Neural progenitor cell (in vitro differentiated cells): ENCODE data around the gene WDR70. TPM values are rescaled to one million over a fixed set of nuclear protein-coding genes. Genes with fewer than 3 reads are reported as not detected.

Experiments used
- DNase-seq: peaks from one replicate; pipeline ENCODE4 v3.0.0-alpha.2; 2016; ENCODE audit warnings: low spot score
- H2AFZ ChIP-seq: fragments of 200-600 bp; sonication (generic); replicated peaks from 2 replicates; pipeline ENCODE4 v1.6.1; 2016; ENCODE audit warnings: antibody characterized with exemption
- H3F3A ChIP-seq: fragments of 200-600 bp; sonication (generic); 2 replicates; pipeline ENCODE4 v1.6.1; 2016; ENCODE audit warnings: antibody characterized with exemption, low read depth
- H3K27ac ChIP-seq: fragments of 200-600 bp; sonication (generic); 2 replicates; pipeline ENCODE4 v1.5.1; 2016; ENCODE audit warnings: mild to moderate bottlenecking
- H3K27me3 ChIP-seq: fragments of 200-600 bp; sonication (generic); 2 replicates; pipeline ENCODE4 v1.6.1; 2016; ENCODE audit warnings: mild to moderate bottlenecking, moderate library complexity
- H3K36me3 ChIP-seq: fragments of 200-600 bp; sonication (generic); 2 replicates; pipeline ENCODE4 v1.5.1; 2016
- H3K4me1 ChIP-seq: fragments of 200-600 bp; sonication (generic); 2 replicates; pipeline ENCODE4 v1.6.1; 2016; ENCODE audit warnings: mixed run types
- H3K4me2 ChIP-seq: fragments of 200-600 bp; sonication (generic); 2 replicates; pipeline ENCODE4 v1.6.1; 2016
- H3K4me3 ChIP-seq: fragments of 200-600 bp; sonication (generic); 2 replicates; pipeline ENCODE4 v1.5.1; 2016
- H3K79me2 ChIP-seq: fragments of 200-600 bp; sonication (generic); 2 replicates; pipeline ENCODE4 v1.6.1; 2016; ENCODE audit warnings: low read depth
- H3K9ac ChIP-seq: fragments of 200-600 bp; sonication (generic); 2 replicates; pipeline ENCODE4 v1.6.1; 2016
- H3K9me3 ChIP-seq: fragments of 200-600 bp; sonication (generic); 2 replicates; pipeline ENCODE4 v1.5.1; 2016; ENCODE audit warnings: low read depth
- H4K20me1 ChIP-seq: fragments of 200-600 bp; sonication (generic); 2 replicates; pipeline ENCODE4 v1.6.1; 2016; ENCODE audit warnings: low read depth
- H3K27ac Mint-ChIP-seq: 3 replicates; pipeline ENCODE4 v1.8.0; 2021; ENCODE audit warnings: mixed read lengths
- H3K27me3 Mint-ChIP-seq: 2 replicates; pipeline ENCODE4 v1.8.0; 2022; ENCODE audit warnings: low read depth, mild to moderate bottlenecking, inconsistent platforms, moderate library complexity, mixed read lengths; ENCODE audit not compliant: insufficient read depth
- H3K36me3 Mint-ChIP-seq: 3 replicates; pipeline ENCODE4 v1.8.0; 2021; ENCODE audit warnings: mixed read lengths
- H3K4me1 Mint-ChIP-seq: 3 replicates; pipeline ENCODE4 v1.8.0; 2021; ENCODE audit warnings: mixed read lengths
- H3K4me3 Mint-ChIP-seq: 3 replicates; pipeline ENCODE4 v1.8.0; 2021; ENCODE audit warnings: mild to moderate bottlenecking, moderate library complexity, mixed read lengths
- H3K9me3 Mint-ChIP-seq: 3 replicates; pipeline ENCODE4 v1.8.0; 2020; ENCODE audit warnings: mixed read lengths
- EZH2 ChIP-seq: fragments of 200-600 bp; sonication (generic); IDR thresholded peaks from 2 replicates; pipeline ENCODE4 v1.6.1; 2017; ENCODE audit warnings: antibody characterized with exemption, mild to moderate bottlenecking, moderate library complexity
- EZH2phosphoT487 ChIP-seq: fragments of 200-600 bp; sonication (generic); IDR thresholded peaks from 2 replicates; pipeline ENCODE4 v1.6.1; 2017; ENCODE audit warnings: antibody characterized with exemption
- total RNA-seq: library from RNA; depleted of rRNA; stranded (reverse); fragments of >200 nt; gene quantifications from 2 replicates; pipeline ENCODE4 v1.2.3, GENCODE V29; 2015; ENCODE audit warnings: low replicate concordance
- TF ChIP-seq, protein P1 (sequence below): fragments of 200-600 bp; sonication (generic); IDR thresholded peaks from 2 replicates; pipeline ENCODE4 v1.5.1; 2017; ENCODE audit warnings: antibody characterized with exemption, mild to moderate bottlenecking

Gene WDR70
- total RNA-seq, 1 donor from 2014 or later, result 46.2 TPM

DNA sequence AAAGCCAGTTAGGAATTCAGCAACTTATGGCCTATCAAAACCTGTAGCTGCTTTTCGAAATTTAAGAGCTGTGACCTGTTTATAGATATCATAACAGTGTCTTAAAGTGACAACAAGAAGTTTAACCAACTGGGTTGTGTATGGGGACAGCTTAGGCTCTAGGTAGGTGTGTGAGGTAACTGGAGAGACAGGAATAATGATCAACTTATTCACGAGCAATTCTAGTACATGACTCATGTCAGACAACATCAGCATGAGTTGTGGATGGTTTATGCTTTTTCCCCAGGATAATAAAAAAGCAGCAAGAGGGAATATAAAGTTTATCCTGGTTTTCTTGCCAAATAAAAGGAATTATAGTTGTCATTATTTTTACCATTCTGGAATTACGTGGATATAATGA is 372.1 kb downstream of the WDR70 start:
- H3K27me3 ChIP-seq, result no peaks in the 10 kb centered on the region
- no peaks in the 10 kb centered on the region for H3K79me2 ChIP-seq
- no peak overlapping the region for H3K4me3 ChIP-seq
- H3K27ac ChIP-seq, result no peak overlapping the region
- no peaks in the 10 kb centered on the region for H3F3A ChIP-seq
- no peak for DNase-seq
- no peak overlapping the region for H3K4me3 Mint-ChIP-seq
- H3K9me3 ChIP-seq, result no peaks in the 10 kb centered on the region
- no peak overlapping the region for H2AFZ ChIP-seq
- TF ChIP-seq, protein P1, sequence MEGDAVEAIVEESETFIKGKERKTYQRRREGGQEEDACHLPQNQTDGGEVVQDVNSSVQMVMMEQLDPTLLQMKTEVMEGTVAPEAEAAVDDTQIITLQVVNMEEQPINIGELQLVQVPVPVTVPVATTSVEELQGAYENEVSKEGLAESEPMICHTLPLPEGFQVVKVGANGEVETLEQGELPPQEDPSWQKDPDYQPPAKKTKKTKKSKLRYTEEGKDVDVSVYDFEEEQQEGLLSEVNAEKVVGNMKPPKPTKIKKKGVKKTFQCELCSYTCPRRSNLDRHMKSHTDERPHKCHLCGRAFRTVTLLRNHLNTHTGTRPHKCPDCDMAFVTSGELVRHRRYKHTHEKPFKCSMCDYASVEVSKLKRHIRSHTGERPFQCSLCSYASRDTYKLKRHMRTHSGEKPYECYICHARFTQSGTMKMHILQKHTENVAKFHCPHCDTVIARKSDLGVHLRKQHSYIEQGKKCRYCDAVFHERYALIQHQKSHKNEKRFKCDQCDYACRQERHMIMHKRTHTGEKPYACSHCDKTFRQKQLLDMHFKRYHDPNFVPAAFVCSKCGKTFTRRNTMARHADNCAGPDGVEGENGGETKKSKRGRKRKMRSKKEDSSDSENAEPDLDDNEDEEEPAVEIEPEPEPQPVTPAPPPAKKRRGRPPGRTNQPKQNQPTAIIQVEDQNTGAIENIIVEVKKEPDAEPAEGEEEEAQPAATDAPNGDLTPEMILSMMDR, result no peak
- TF ChIP-seq EZH2phosphoT487 (no peak), EZH2 (no peak)
- no peaks in the 10 kb centered on the region for H3K27me3 Mint-ChIP-seq
- H3K36me3 ChIP-seq, result no peaks in the 10 kb centered on the region
- no peaks in the 10 kb centered on the region for H4K20me1 ChIP-seq
- H3K27ac Mint-ChIP-seq, result no peak overlapping the region
- H3K9ac ChIP-seq, result no peak overlapping the region
- no peaks in the 10 kb centered on the region for H3K9me3 Mint-ChIP-seq
- H3K4me1 Mint-ChIP-seq, result no peaks in the 10 kb centered on the region
- no peak overlapping the region for H3K4me2 ChIP-seq
- peaks cover under 1% of the 10 kb centered on the region for H3K36me3 Mint-ChIP-seq
- no peaks in the 10 kb centered on the region for H3K4me1 ChIP-seq

- Histone ChIP-seq H4K20me1 (no peaks in the 10 kb centered on the region), H3K9me3 (no peaks in the 10 kb centered on the region), H3K79me2 (no peaks in the 10 kb centered on the region), H3K4me1 (no peaks in the 10 kb centered on the region), H3K4me2 (no peak overlapping the region), H3K4me3 (no peak overlapping the region), H3F3A (no peaks in the 10 kb centered on the region), H3K36me3 (no peaks in the 10 kb centered on the region), H3K9ac (no peak overlapping the region), H3K27ac (no peak overlapping the region), H3K27me3 (no peaks in the 10 kb centered on the region), H2AFZ (no peak overlapping the region)
- Mint-ChIP-seq H3K36me3 (peaks cover 5% of the 10 kb centered on the region), H3K27me3 (no peaks in the 10 kb centered on the region), H3K4me3 (no peak overlapping the region), H3K27ac (no peak overlapping the region), H3K4me1 (no peaks in the 10 kb centered on the region), H3K9me3 (peaks cover 2% of the 10 kb centered on the region)
- no peak for DNase-seq
- no peak for TF ChIP-seq EZH2
- TF ChIP-seq EZH2phosphoT487, result no peak
- TF ChIP-seq, protein P1, result no peak
Measured at GRCh38 chr5:37754976-37755375, 375.9 kb downstream of the WDR70 start.

DNA sequence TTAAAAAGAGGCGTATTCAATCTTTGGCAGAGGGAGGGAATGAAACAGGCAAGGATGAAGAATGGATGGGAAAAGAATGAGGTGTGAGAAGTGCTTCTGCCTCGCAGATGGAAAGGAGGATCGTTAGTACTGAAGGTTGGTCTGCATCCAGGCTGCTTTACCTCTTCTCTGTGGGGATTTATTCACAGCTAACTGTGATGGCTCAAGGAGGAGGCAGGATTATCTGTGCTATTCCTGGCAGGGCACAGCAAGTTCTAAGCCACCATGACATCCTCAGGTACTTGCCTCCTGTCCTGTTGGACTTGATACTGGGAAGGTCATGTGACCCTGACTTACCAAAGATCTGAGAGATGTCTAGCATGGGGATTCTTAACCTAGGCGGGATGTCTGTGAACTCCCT is 376.5 kb downstream of the WDR70 start:
- no peaks in the 10 kb centered on the region for H3K4me1 Mint-ChIP-seq
- H3K9me3 Mint-ChIP-seq, result peaks cover 2% of the 10 kb centered on the region
- no peaks in the 10 kb centered on the region for H3K36me3 ChIP-seq
- DNase-seq, result no peak
- H3K27ac ChIP-seq, result no peak overlapping the region
- H3K4me2 ChIP-seq, result no peak overlapping the region
- H3K9me3 ChIP-seq, result no peaks in the 10 kb centered on the region
- H3F3A ChIP-seq, result no peaks in the 10 kb centered on the region
- no peaks in the 10 kb centered on the region for H3K27me3 ChIP-seq
- H3K4me3 Mint-ChIP-seq, result no peak overlapping the region
- H2AFZ ChIP-seq, result no peak overlapping the region
- TF ChIP-seq EZH2phosphoT487 (no peak), EZH2 (no peak)
- TF ChIP-seq, protein P1, result no peak
- no peaks in the 10 kb centered on the region for H3K27me3 Mint-ChIP-seq
- peaks cover 5% of the 10 kb centered on the region for H3K36me3 Mint-ChIP-seq
- H3K79me2 ChIP-seq, result no peaks in the 10 kb centered on the region
- no peaks in the 10 kb centered on the region for H4K20me1 ChIP-seq
- H3K4me1 ChIP-seq, result no peaks in the 10 kb centered on the region
- H3K27ac Mint-ChIP-seq, result no peak overlapping the region
- no peak overlapping the region for H3K9ac ChIP-seq
- no peak overlapping the region for H3K4me3 ChIP-seq

DNA sequence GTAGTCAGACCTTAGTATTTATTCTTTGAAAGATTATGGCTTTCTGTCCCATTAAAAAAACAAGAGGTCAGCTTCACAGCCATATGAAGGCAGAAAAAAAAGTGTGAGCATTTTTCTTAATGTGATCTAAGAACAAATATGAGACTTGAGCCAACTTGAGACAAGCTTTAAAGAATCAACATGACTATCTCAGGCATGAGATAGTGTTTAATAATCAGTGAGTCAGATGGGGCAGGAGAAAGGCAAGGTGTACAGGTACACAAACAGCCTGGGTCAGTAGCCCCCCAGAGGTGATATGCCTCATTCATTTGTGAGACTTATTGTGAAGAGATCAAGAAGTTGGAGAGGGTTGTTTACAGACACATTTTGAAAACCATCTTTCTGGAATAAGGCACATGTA is 377.1 kb downstream of the WDR70 start:
- Mint-ChIP-seq H3K4me1 (no peaks in the 10 kb centered on the region), H3K27me3 (no peaks in the 10 kb centered on the region), H3K9me3 (peaks cover 2% of the 10 kb centered on the region), H3K36me3 (peaks cover 5% of the 10 kb centered on the region), H3K4me3 (no peak overlapping the region), H3K27ac (no peak overlapping the region)
- no peaks in the 10 kb centered on the region for H3K4me1 ChIP-seq
- no peaks in the 10 kb centered on the region for H3K27me3 ChIP-seq
- no peaks in the 10 kb centered on the region for H3K36me3 ChIP-seq
- no peak for DNase-seq
- H3K9me3 ChIP-seq, result no peaks in the 10 kb centered on the region
- H3K4me3 ChIP-seq, result no peak overlapping the region
- TF ChIP-seq EZH2 (no peak), EZH2phosphoT487 (no peak)
- TF ChIP-seq, protein P1, result no peak
- no peak overlapping the region for H3K27ac ChIP-seq
- no peaks in the 10 kb centered on the region for H4K20me1 ChIP-seq
- no peak overlapping the region for H3K4me2 ChIP-seq
- H3F3A ChIP-seq, result no peaks in the 10 kb centered on the region
- H3K79me2 ChIP-seq, result no peaks in the 10 kb centered on the region
- H3K9ac ChIP-seq, result no peak overlapping the region
- no peak overlapping the region for H2AFZ ChIP-seq
